Measurements from ENCODE around the gene MARCO.
"Not testable (repeated sequence)": the region's sequence is repeated elsewhere in the genome, so short reads cannot be mapped to it uniquely, and the experiment has no call there.

The MARCO gene

GRCh38 chr2:118994778-118995177, 52.8 kb downstream of the MARCO start:
- H2AFZ ChIP-seq (ENCODE audit: low read depth), result no peak overlapping the region
- H3K27ac ChIP-seq, result no peak overlapping the region
- no peaks in the 10 kb centered on the region for H3K4me1 ChIP-seq (ENCODE audit: low read depth, poor library complexity, severe bottlenecking)
- no peaks in the 10 kb centered on the region for H3K79me2 ChIP-seq (ENCODE audit: insufficient read depth, low read depth)
- no peak for TF ChIP-seq CTCF (conservative IDR thresholded peaks at IDR 0.05; ENCODE audit: low read depth, low read length)
- no peaks in the 10 kb centered on the region for H4K20me1 ChIP-seq (ENCODE audit: insufficient read depth)
- H3K36me3 ChIP-seq (ENCODE audit: insufficient read depth), result no peaks in the 10 kb centered on the region
- no peak overlapping the region for H3K4me2 ChIP-seq
- H3K27me3 ChIP-seq (ENCODE audit: insufficient read depth, low read depth), result no peaks in the 10 kb centered on the region
- no peak overlapping the region for H3K9ac ChIP-seq
- H3K4me3 ChIP-seq (IDR thresholded peaks at IDR 0.05; ENCODE audit: insufficient read depth, low read depth, low read length), result no peak overlapping the region

GRCh38 chr2:119003856-119004255, 61.9 kb downstream of the MARCO start:
- not testable (repeated sequence) for H3K36me3 ChIP-seq (ENCODE audit: insufficient read depth); H4K20me1 ChIP-seq (ENCODE audit: insufficient read depth); H2AFZ ChIP-seq (ENCODE audit: low read depth); H3K9ac ChIP-seq; H3K4me3 ChIP-seq (IDR thresholded peaks at IDR 0.05; ENCODE audit: insufficient read depth, low read depth, low read length); H3K27ac ChIP-seq; H3K27me3 ChIP-seq (ENCODE audit: insufficient read depth, low read depth); H3K4me2 ChIP-seq; H3K79me2 ChIP-seq (ENCODE audit: insufficient read depth, low read depth)
- peaks cover 20% of the 10 kb centered on the region for H3K4me1 ChIP-seq (ENCODE audit: low read depth, poor library complexity, severe bottlenecking)

GRCh38 chr2:119004602-119005001, 62.6 kb downstream of the MARCO start:
- H2AFZ ChIP-seq (ENCODE audit: low read depth), result no peak overlapping the region
- H3K4me2 ChIP-seq, result peak overlapping the region; percentile 47; the same call in 1 of the 2 replicates
- no peaks in the 10 kb centered on the region for H3K79me2 ChIP-seq (ENCODE audit: insufficient read depth, low read depth)

GRCh38 chr2:119005051-119005450, 63.1 kb downstream of the MARCO start:
- Histone ChIP-seq H2AFZ (ENCODE audit: low read depth) (peak overlapping the region; percentile 16; the same call in 1 of the 2 replicates), H3K79me2 (ENCODE audit: insufficient read depth, low read depth) (no peaks in the 10 kb centered on the region), H3K4me2 (peak overlapping the region; percentile 47; the same call in 1 of the 2 replicates), H3K27ac (peak overlapping the region; percentile 38; the same call in 1 of the 2 replicates), H4K20me1 (ENCODE audit: insufficient read depth) (no peaks in the 10 kb centered on the region), H3K4me3 (IDR thresholded peaks at IDR 0.05; ENCODE audit: insufficient read depth, low read depth, low read length) (no peak overlapping the region), H3K4me1 (ENCODE audit: low read depth, poor library complexity, severe bottlenecking) (peaks cover 20% of the 10 kb centered on the region), H3K36me3 (ENCODE audit: insufficient read depth) (no peaks in the 10 kb centered on the region), H3K27me3 (ENCODE audit: insufficient read depth, low read depth) (no peaks in the 10 kb centered on the region), H3K9ac (no peak overlapping the region)
- no peak for TF ChIP-seq CTCF (conservative IDR thresholded peaks at IDR 0.05; ENCODE audit: low read depth, low read length)

More at GRCh38 chr2:119004602-119005001, 62.6 kb downstream of the MARCO start:
- peak overlapping the region; percentile 38; the same call in 1 of the 2 replicates for H3K27ac ChIP-seq
- TF ChIP-seq CTCF (conservative IDR thresholded peaks at IDR 0.05; ENCODE audit: low read depth, low read length), result no peak
- peaks cover 20% of the 10 kb centered on the region for H3K4me1 ChIP-seq (ENCODE audit: low read depth, poor library complexity, severe bottlenecking)
- H3K27me3 ChIP-seq (ENCODE audit: insufficient read depth, low read depth), result no peaks in the 10 kb centered on the region
- no peaks in the 10 kb centered on the region for H3K36me3 ChIP-seq (ENCODE audit: insufficient read depth)
- no peaks in the 10 kb centered on the region for H4K20me1 ChIP-seq (ENCODE audit: insufficient read depth)
- no peak overlapping the region for H3K9ac ChIP-seq
- no peak overlapping the region for H3K4me3 ChIP-seq (IDR thresholded peaks at IDR 0.05; ENCODE audit: insufficient read depth, low read depth, low read length)

- TF ChIP-seq CTCF (conservative IDR thresholded peaks at IDR 0.05; ENCODE audit: low read depth, low read length), result no peak
- H3K79me2 ChIP-seq (ENCODE audit: insufficient read depth, low read depth), result no peaks in the 10 kb centered on the region
- H3K9ac ChIP-seq, result no peak overlapping the region
- H3K36me3 ChIP-seq (ENCODE audit: insufficient read depth), result no peaks in the 10 kb centered on the region
- peaks cover 20% of the 10 kb centered on the region for H3K4me1 ChIP-seq (ENCODE audit: low read depth, poor library complexity, severe bottlenecking)
- H2AFZ ChIP-seq (ENCODE audit: low read depth), result peak overlapping the region; percentile 16; the same call in 1 of the 2 replicates
- no peaks in the 10 kb centered on the region for H4K20me1 ChIP-seq (ENCODE audit: insufficient read depth)
- peak overlapping the region; percentile 38; the same call in 1 of the 2 replicates for H3K27ac ChIP-seq
- no peaks in the 10 kb centered on the region for H3K27me3 ChIP-seq (ENCODE audit: insufficient read depth, low read depth)
- no peak overlapping the region for H3K4me3 ChIP-seq (IDR thresholded peaks at IDR 0.05; ENCODE audit: insufficient read depth, low read depth, low read length)
- peak overlapping the region; percentile 47; the same call in 1 of the 2 replicates for H3K4me2 ChIP-seq
Observed at GRCh38 chr2:119005555-119005954, 63.6 kb downstream of the MARCO start.

All from KMS-11 (cell line).